PC-9 (cell line): ENCODE results near the gene MEFV. TPM values are rescaled to one million over a fixed set of nuclear protein-coding genes. Genes with fewer than 3 reads are reported as not detected.

Source experiments
- BruUV-seq: library from RNA; stranded (reverse); fragments of 400-500 nt; replicated peaks from 2 replicates; lab custom pipeline; 2021; lab: Mats Ljungman, UMichigan
- CTCF ChIA-PET: fragments of 300-600 bp; sonication (Branson Sonifier 250); formaldehyde crosslinking; loops from one replicate; lab custom pipeline; 2022; ENCODE audit warnings: antibody characterized with exemption; lab: Charles Lee
- POLR2A ChIA-PET: fragments of 300-600 bp; sonication (Branson Sonifier 250); formaldehyde crosslinking; loops from one replicate; lab custom pipeline; 2022; ENCODE audit warnings: antibody characterized with exemption; ENCODE audit not compliant: unreplicated experiment; lab: Charles Lee
- DNase-seq, 2 experiments: peaks; one replicate each; pipeline versions ENCODE4 v3.0.0 to v3.0.0-alpha.2; 2015 to 2022; ENCODE audit warnings: mixed read lengths in 1 of 2
- H2AFZ ChIP-seq: fragments of 200-600 bp; sonication (generic); 2 replicates; pipeline ENCODE4 v1.8.1; 2017; ENCODE audit warnings: antibody characterized with exemption
- H3F3A ChIP-seq: fragments of 200-600 bp; sonication (generic); 2 replicates; pipeline ENCODE4 v1.8.1; 2017; ENCODE audit warnings: antibody characterized with exemption, mild to moderate bottlenecking, low read depth; ENCODE audit not compliant: insufficient read depth
- H3K27ac ChIP-seq: fragments of 200-600 bp; sonication (generic); 2 replicates; pipeline ENCODE4 v1.6.1; 2016; ENCODE audit warnings: mixed run types
- H3K27me3 ChIP-seq: fragments of 200-600 bp; sonication (generic); 2 replicates; pipeline ENCODE4 v1.6.1; 2016; ENCODE audit warnings: low read depth, mixed run types; ENCODE audit not compliant: insufficient read depth
- H3K36me3 ChIP-seq: fragments of 200-600 bp; sonication (generic); 2 replicates; pipeline ENCODE4 v1.6.1; 2016; ENCODE audit warnings: low read depth, mixed run types
- H3K4me1 ChIP-seq: fragments of 200-600 bp; sonication (generic); replicated peaks from 2 replicates; pipeline ENCODE4 v1.6.1; 2016; ENCODE audit warnings: mixed run types; ENCODE audit not compliant: insufficient read depth
- H3K4me2 ChIP-seq: fragments of 200-600 bp; sonication (generic); 2 replicates; pipeline ENCODE4 v1.6.1; 2017; ENCODE audit warnings: mixed run types
- H3K4me3 ChIP-seq: fragments of 200-600 bp; sonication (generic); 2 replicates; pipeline ENCODE4 v1.6.1; 2016; ENCODE audit warnings: mixed run types
- H3K79me2 ChIP-seq: fragments of 200-600 bp; sonication (generic); 2 replicates; pipeline ENCODE4 v1.6.1; 2017; ENCODE audit warnings: low read depth, mixed run types
- H3K9me2 ChIP-seq: fragments of 200-600 bp; sonication (generic); 2 replicates; pipeline ENCODE4 v1.8.1; 2017; ENCODE audit warnings: mild to moderate bottlenecking; ENCODE audit not compliant: insufficient read depth
- H3K9me3 ChIP-seq: fragments of 200-600 bp; sonication (generic); 2 replicates; pipeline ENCODE4 v1.8.1; 2016; ENCODE audit warnings: low read depth; ENCODE audit not compliant: insufficient read depth
- H4K20me1 ChIP-seq: fragments of 200-600 bp; sonication (generic); 2 replicates; pipeline ENCODE4 v1.8.1; 2017; ENCODE audit not compliant: insufficient read depth
- EZH2 ChIP-seq: fragments of 200-600 bp; sonication (generic); IDR thresholded peaks from 2 replicates; pipeline ENCODE4 v1.8.0; 2017; ENCODE audit warnings: antibody characterized with exemption, low read depth
- intact Hi-C: fragments of 100-400 bp; cut with micrococcal nuclease; formaldehyde crosslinking; loops from one replicate; pipeline ENCODE4 v1.10.0; 2022; ENCODE audit not compliant: unreplicated experiment
- total RNA-seq: library from RNA; stranded (reverse); gene quantifications from 2 replicates; pipeline ENCODE4 v1.2.3, GENCODE V29; 2021
- TF ChIP-seq, protein P1 (sequence below): fragments of 200-600 bp; sonication (generic); conservative IDR thresholded peaks from 2 replicates; pipeline ENCODE4 v1.6.1; 2017; ENCODE audit warnings: mixed run types, antibody characterized with exemption, mild to moderate bottlenecking, moderate library complexity

MEFV gene
- total RNA-seq, 1 experiment from 2014 or later: not detected

DNA sequence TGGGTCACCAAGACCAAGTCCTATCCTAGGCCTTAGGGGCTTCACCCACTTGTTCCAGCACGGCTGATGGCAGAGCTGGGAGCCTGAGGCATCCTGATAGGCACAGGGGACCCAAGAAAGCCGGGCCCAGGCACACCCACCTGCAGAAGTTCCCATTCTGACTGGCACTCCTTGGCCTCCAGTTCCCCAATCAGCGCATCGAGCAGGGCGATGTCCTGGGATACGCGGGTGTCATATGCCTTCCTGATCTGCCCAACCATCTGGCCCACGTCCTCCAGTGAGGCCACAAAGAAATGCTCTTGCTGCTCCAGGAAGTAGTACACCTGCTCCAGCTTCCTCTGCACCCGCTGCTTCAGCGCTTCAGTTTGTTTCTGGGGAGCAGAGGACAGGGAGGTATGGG is 9.6 kb downstream of the MEFV start:
- ChIA-PET POLR2A (no interaction called here), CTCF (no interaction called here)
- intact Hi-C loops: no loop called here
- TF ChIP-seq EZH2: no peak
- TF ChIP-seq, protein P1, sequence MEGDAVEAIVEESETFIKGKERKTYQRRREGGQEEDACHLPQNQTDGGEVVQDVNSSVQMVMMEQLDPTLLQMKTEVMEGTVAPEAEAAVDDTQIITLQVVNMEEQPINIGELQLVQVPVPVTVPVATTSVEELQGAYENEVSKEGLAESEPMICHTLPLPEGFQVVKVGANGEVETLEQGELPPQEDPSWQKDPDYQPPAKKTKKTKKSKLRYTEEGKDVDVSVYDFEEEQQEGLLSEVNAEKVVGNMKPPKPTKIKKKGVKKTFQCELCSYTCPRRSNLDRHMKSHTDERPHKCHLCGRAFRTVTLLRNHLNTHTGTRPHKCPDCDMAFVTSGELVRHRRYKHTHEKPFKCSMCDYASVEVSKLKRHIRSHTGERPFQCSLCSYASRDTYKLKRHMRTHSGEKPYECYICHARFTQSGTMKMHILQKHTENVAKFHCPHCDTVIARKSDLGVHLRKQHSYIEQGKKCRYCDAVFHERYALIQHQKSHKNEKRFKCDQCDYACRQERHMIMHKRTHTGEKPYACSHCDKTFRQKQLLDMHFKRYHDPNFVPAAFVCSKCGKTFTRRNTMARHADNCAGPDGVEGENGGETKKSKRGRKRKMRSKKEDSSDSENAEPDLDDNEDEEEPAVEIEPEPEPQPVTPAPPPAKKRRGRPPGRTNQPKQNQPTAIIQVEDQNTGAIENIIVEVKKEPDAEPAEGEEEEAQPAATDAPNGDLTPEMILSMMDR: no peak
- Histone ChIP-seq H3K9me2 (no peaks in the 10 kb centered on the region), H3K4me3 (no peak overlapping the region), H3K4me1 (0 out of 2 replicates have a peak, but pooled peaks cover 4% of the 10 kb centered on the region), H3K36me3 (no peaks in the 10 kb centered on the region), H2AFZ (no peak overlapping the region), H4K20me1 (no peaks in the 10 kb centered on the region), H3F3A (no peaks in the 10 kb centered on the region), H3K79me2 (no peaks in the 10 kb centered on the region), H3K27ac (no peak overlapping the region), H3K4me2 (no peak overlapping the region), H3K27me3 (no peaks in the 10 kb centered on the region), H3K9me3 (no peaks in the 10 kb centered on the region)
- no TSS peak for BruUV-seq
- DNase-seq: no peak

DNA sequence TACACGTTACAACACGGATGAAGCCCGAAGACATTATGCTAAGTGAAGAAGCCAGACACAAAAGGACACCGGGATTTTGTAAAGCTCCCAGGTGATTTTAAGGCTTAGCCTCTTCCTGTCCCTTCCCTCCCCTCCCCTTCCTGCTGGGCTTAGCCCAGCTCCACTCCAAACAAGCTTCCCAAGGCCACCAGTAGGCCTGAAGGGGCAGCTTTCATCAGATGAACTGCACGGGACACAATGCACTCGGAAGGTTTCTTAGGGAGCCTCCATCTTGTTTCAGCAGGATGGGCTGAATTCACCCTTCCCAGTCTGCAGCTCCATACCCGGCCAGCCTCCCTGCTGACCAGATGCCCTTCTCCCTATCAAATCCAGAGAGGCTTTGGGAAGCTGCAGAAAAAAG is 10.4 kb downstream of the MEFV start:
- Histone ChIP-seq H4K20me1 (no peaks in the 10 kb centered on the region), H3K4me3 (no peak overlapping the region), H3K4me1 (0 out of 2 replicates have a peak, but pooled peaks cover 4% of the 10 kb centered on the region), H2AFZ (no peak overlapping the region), H3K4me2 (no peak overlapping the region), H3K9me2 (no peaks in the 10 kb centered on the region), H3K36me3 (no peaks in the 10 kb centered on the region), H3K9me3 (no peaks in the 10 kb centered on the region), H3F3A (no peaks in the 10 kb centered on the region), H3K27me3 (no peaks in the 10 kb centered on the region), H3K79me2 (no peaks in the 10 kb centered on the region), H3K27ac (no peak overlapping the region)
- no peak for DNase-seq
- TF ChIP-seq, protein P1: no peak
- no peak for TF ChIP-seq EZH2
- ChIA-PET CTCF (no interaction called here), POLR2A (no interaction called here)
- intact Hi-C loops: no loop called here
- BruUV-seq: no TSS peak

DNA sequence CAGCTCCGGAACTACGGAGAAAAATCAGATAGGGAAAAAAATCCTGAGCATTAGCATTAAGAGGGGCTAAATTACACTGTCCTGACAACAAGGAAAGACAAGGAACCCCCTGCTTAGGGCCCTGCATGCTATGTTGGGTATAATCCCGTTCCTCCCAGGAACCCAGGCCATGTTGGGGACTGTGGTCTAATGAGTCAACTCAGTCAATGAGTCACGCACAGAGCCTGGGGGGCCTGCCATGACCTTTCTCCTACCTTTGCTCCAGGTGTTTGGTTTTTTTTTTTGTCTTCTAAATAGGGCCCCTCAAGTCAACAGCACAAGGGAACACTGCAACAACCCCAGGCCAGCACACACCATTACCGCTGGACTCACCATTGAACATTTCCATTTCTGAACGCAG is 12.6 kb downstream of the MEFV start:
- POLR2A ChIA-PET: no interaction called here
- DNase-seq: no peak
- CTCF ChIA-PET: no interaction called here

More for the DNA sequence above, 12.6 kb downstream of the MEFV start:
- Histone ChIP-seq H3K4me2 (no peak overlapping the region), H2AFZ (no peak overlapping the region), H3K4me3 (no peak overlapping the region), H3K9me3 (no peaks in the 10 kb centered on the region), H3K27ac (no peak overlapping the region), H3K9me2 (no peaks in the 10 kb centered on the region), H3K27me3 (no peaks in the 10 kb centered on the region), H3K4me1 (0 out of 2 replicates have a peak, but pooled peaks cover 4% of the 10 kb centered on the region), H3K36me3 (no peaks in the 10 kb centered on the region), H4K20me1 (no peaks in the 10 kb centered on the region), H3F3A (no peaks in the 10 kb centered on the region), H3K79me2 (no peaks in the 10 kb centered on the region)
- intact Hi-C loops: no loop called here
- no peak for TF ChIP-seq EZH2
- TF ChIP-seq, protein P1: no peak
- BruUV-seq: no TSS peak
